ENCODE data around the gene PROP1. TPM values are rescaled to one million over a fixed set of nuclear protein-coding genes. Genes with fewer than 3 reads are reported as not detected.

The PROP1 gene
- total RNA-seq, 2 experiments from 2014 or later: not detected

DNA sequence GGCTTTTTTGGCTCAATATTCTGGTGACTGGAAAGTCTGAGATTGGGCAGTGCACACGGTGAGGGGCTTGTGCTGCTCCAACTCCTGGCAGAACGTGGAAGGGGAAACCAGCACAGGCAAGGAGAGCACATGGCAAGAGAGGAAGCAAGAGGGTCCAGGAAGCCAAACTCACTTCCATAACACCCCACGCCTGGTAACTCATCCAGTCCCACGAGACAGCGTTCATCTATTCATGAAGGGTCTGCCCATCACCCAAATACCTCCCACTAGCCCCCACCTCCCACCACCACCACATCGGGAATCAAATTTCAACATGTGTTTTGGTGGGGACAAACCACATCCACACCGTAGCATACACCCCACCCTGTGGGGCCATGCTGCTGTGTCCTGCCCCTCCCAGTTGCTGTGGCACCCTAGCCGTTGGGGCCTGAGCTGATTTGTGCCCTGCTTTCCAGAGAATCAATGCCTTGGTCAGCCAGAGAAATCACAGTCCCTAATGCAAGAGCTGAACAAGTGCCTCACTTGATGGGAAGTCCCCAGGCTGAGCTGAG, 27.3 kb downstream of the PROP1 start:
- Histone ChIP-seq H3K27me3 (ENCODE audit: control insufficient read depth in 1 of 2, insufficient read depth in 2 of 2, low read length in 2 of 2) (no peaks in the 10 kb centered on the region), H3K9me3 (ENCODE audit: control insufficient read depth in 1 of 2, insufficient read depth in 1 of 2, low read length in 2 of 2) (peaks cover 0 to 4% of the 10 kb centered on the region in 2 experiments), H3K27ac (ENCODE audit: low read depth in 1 of 2, low read length in 2 of 2) (no peak overlapping the region), H3K36me3 (ENCODE audit: insufficient read depth, low read length) (no peaks in the 10 kb centered on the region), H3K4me1 (ENCODE audit: insufficient read depth, low read length) (no peaks in the 10 kb centered on the region), H3K4me3 (ENCODE audit: low read length) (no peak overlapping the region)
- Mint-ChIP-seq H3K36me3 (ENCODE audit: low read depth) (peaks cover 9% of the 10 kb centered on the region), H3K27me3 (no peaks in the 10 kb centered on the region), H3K4me1 (ENCODE audit: low read depth) (no peaks in the 10 kb centered on the region), H3K27ac (no peak overlapping the region), H3K4me3 (no peak overlapping the region), H3K9me3 (peaks cover 4% of the 10 kb centered on the region)
- ChIA-PET CTCF (no interaction called here), POLR2A (no interaction called here)
- DNase-seq: no peak
- intact Hi-C loops (cut with DNase I, micrococcal nuclease): no loop called here
- ATAC-seq (ENCODE audit: poor library complexity): no peak
- TF ChIP-seq, protein P1, sequence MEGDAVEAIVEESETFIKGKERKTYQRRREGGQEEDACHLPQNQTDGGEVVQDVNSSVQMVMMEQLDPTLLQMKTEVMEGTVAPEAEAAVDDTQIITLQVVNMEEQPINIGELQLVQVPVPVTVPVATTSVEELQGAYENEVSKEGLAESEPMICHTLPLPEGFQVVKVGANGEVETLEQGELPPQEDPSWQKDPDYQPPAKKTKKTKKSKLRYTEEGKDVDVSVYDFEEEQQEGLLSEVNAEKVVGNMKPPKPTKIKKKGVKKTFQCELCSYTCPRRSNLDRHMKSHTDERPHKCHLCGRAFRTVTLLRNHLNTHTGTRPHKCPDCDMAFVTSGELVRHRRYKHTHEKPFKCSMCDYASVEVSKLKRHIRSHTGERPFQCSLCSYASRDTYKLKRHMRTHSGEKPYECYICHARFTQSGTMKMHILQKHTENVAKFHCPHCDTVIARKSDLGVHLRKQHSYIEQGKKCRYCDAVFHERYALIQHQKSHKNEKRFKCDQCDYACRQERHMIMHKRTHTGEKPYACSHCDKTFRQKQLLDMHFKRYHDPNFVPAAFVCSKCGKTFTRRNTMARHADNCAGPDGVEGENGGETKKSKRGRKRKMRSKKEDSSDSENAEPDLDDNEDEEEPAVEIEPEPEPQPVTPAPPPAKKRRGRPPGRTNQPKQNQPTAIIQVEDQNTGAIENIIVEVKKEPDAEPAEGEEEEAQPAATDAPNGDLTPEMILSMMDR (IDR thresholded peaks at IDR 0.05): no peak

DNA sequence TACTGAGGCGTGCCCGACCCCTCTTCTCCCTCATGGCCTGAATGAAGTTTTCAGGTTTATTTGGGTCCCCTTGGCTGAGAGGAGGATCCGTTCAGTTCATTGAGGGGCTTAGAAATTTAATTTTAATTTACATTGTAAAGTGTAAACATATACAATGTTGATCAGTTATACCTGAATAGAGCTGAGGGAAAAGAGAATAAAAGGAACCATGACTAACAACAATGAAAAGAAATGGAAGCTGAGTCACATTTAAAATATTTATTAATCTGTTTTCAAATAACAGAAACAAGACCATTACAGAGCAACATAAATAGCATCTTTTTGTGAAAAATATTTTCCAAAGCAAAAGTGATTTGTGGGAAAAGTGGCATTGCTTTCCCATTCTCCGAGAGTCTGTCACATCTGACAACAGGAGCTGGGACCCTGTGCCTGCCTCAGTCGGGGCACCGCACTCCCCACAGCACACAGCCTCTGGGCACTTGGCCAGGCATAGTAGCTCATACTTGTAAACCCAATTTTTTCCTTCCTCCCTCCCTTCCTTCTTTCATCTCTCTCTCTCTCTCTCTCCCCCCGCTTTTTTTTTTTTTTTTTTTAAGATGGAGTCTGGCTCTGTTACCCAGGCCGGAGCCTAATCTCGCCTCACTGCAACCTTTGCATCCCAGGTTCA, 28.7 kb downstream of the PROP1 start:
- peaks cover 0 to 4% of the 10 kb centered on the region in 2 experiments for H3K9me3 ChIP-seq (ENCODE audit: control insufficient read depth in 1 of 2, insufficient read depth in 1 of 2, low read length in 2 of 2)
- Mint-ChIP-seq H3K4me3 (no peak overlapping the region), H3K9me3 (peaks cover 4% of the 10 kb centered on the region), H3K36me3 (ENCODE audit: low read depth) (peaks cover 9% of the 10 kb centered on the region), H3K4me1 (ENCODE audit: low read depth) (no peaks in the 10 kb centered on the region), H3K27me3 (no peaks in the 10 kb centered on the region), H3K27ac (no peak overlapping the region)
- DNase-seq: no peak
- TF ChIP-seq, protein P1 (IDR thresholded peaks at IDR 0.05): no peak
- no peak overlapping the region for H3K27ac ChIP-seq (ENCODE audit: low read depth in 1 of 2, low read length in 2 of 2)
- CTCF ChIA-PET: no interaction called here
- no peaks in the 10 kb centered on the region for H3K4me1 ChIP-seq (ENCODE audit: insufficient read depth, low read length)
- H3K4me3 ChIP-seq (ENCODE audit: low read length): no peak overlapping the region
- no peaks in the 10 kb centered on the region for H3K27me3 ChIP-seq (ENCODE audit: control insufficient read depth in 1 of 2, insufficient read depth in 2 of 2, low read length in 2 of 2)
- no peaks in the 10 kb centered on the region for H3K36me3 ChIP-seq (ENCODE audit: insufficient read depth, low read length)
- intact Hi-C loops (cut with DNase I, micrococcal nuclease): no loop called here
- POLR2A ChIA-PET: no interaction called here
- ATAC-seq (ENCODE audit: poor library complexity): no peak

DNA sequence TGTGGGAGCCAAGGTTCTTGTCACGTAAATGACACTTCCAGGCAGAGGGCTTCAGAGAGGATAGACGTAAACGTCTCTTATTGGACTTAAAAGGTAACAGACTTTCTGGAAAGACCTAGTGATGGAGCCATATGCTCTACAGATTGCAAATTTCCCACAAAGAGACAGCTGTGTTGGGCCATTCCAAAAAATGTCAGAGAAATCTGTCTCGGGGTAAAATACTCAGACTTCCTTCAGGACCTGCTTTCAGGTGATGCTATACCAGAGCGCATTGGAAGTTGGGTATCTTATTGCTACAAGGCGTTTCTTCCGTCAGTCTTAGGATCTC, 29.2 kb downstream of the PROP1 start:
- no peaks in the 10 kb centered on the region for H3K27me3 Mint-ChIP-seq

More for the DNA sequence above, 29.2 kb downstream of the PROP1 start:
- Histone ChIP-seq H3K36me3 (ENCODE audit: insufficient read depth, low read length) (no peaks in the 10 kb centered on the region), H3K27ac (ENCODE audit: low read depth in 1 of 2, low read length in 2 of 2) (no peak overlapping the region), H3K4me3 (ENCODE audit: low read length) (no peak overlapping the region), H3K27me3 (ENCODE audit: control insufficient read depth in 1 of 2, insufficient read depth in 2 of 2, low read length in 2 of 2) (no peaks in the 10 kb centered on the region), H3K4me1 (ENCODE audit: insufficient read depth, low read length) (no peaks in the 10 kb centered on the region), H3K9me3 (ENCODE audit: control insufficient read depth in 1 of 2, insufficient read depth in 1 of 2, low read length in 2 of 2) (peaks cover 0 to 4% of the 10 kb centered on the region in 2 experiments)
- Mint-ChIP-seq H3K9me3 (peaks cover 4% of the 10 kb centered on the region), H3K36me3 (ENCODE audit: low read depth) (peaks cover 9% of the 10 kb centered on the region), H3K4me3 (no peak overlapping the region), H3K27ac (no peak overlapping the region), H3K4me1 (ENCODE audit: low read depth) (no peaks in the 10 kb centered on the region)
- ChIA-PET CTCF (no interaction called here), POLR2A (no interaction called here)
- intact Hi-C loops (cut with DNase I, micrococcal nuclease): no loop called here
- ATAC-seq (ENCODE audit: poor library complexity) (no peak), DNase-seq (no peak)
- TF ChIP-seq, protein P1 (IDR thresholded peaks at IDR 0.05): no peak
